ENCODE measurements around the gene SENP3.

SENP3 gene

DNA sequence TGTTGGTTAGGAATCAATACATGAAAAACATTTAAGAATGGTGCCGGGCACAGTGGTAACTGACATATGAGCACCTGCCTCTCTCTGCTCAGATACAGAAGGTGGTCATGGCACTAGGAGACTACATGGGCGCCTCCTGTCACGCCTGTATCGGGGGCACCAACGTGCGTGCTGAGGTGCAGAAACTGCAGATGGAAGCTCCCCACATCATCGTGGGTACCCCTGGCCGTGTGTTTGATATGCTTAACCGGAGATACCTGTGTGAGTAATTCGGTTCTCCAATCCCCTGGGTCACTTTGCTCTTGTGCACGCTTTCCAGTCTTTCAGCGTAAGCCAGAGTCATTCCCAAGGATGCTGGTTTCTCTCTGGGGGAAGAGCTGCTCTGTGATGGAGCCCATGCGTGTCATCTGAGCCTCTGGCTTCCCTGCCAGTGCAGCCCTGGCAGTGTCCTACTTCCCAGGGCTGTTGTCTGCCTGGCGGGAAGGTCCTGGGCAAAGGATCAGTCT, 14.8 kb downstream of the SENP3 start:
- no peak for DNase-seq (ENCODE audit: low read depth)
- TF ChIP-seq, protein P1, sequence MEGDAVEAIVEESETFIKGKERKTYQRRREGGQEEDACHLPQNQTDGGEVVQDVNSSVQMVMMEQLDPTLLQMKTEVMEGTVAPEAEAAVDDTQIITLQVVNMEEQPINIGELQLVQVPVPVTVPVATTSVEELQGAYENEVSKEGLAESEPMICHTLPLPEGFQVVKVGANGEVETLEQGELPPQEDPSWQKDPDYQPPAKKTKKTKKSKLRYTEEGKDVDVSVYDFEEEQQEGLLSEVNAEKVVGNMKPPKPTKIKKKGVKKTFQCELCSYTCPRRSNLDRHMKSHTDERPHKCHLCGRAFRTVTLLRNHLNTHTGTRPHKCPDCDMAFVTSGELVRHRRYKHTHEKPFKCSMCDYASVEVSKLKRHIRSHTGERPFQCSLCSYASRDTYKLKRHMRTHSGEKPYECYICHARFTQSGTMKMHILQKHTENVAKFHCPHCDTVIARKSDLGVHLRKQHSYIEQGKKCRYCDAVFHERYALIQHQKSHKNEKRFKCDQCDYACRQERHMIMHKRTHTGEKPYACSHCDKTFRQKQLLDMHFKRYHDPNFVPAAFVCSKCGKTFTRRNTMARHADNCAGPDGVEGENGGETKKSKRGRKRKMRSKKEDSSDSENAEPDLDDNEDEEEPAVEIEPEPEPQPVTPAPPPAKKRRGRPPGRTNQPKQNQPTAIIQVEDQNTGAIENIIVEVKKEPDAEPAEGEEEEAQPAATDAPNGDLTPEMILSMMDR (conservative IDR thresholded peaks at IDR 0.05; ENCODE audit: low read depth, low read length) = no peak
- H3K4me3 ChIP-seq (ENCODE audit: low read depth, low read length) = no peak overlapping the region

DNA sequence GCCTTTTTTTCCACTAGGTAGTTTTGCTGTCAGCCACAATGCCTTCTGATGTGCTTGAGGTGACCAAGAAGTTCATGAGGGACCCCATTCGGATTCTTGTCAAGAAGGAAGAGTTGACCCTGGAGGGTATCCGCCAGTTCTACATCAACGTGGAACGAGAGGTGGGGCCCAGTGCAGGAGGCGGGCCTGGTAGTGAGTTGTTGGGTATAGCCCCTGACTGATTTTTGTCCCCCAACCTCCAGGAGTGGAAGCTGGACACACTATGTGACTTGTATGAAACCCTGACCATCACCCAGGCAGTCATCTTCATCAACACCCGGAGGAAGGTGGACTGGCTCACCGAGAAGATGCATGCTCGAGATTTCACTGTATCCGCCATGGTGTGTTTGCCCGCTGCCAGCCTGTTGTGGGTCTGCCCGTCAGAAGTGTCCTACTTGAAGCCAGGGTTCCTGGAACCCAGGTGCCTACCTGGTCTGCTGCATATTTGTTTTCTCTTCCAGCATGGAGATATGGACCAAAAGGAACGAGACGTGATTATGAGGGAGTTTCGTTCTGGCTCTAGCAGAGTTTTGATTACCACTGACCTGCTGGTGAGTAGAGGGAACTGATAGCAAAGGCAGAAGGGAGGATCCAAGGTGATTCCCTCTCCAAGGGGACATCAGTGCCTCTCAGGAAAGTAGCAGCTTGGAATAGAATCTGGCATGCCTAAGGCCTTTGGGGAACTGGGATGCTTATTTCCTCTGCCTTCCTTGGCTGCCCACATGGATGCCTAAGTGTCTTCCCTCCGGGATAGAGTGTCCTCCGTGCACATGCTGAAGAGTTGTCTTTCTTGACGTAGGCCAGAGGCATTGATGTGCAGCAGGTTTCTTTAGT, 15.8 kb downstream of the SENP3 start:
- TF ChIP-seq, protein P1 (conservative IDR thresholded peaks at IDR 0.05; ENCODE audit: low read depth, low read length) = no peak
- no peak overlapping the region for H3K4me3 ChIP-seq (ENCODE audit: low read depth, low read length)
- DNase-seq (ENCODE audit: low read depth) = no peak

DNA sequence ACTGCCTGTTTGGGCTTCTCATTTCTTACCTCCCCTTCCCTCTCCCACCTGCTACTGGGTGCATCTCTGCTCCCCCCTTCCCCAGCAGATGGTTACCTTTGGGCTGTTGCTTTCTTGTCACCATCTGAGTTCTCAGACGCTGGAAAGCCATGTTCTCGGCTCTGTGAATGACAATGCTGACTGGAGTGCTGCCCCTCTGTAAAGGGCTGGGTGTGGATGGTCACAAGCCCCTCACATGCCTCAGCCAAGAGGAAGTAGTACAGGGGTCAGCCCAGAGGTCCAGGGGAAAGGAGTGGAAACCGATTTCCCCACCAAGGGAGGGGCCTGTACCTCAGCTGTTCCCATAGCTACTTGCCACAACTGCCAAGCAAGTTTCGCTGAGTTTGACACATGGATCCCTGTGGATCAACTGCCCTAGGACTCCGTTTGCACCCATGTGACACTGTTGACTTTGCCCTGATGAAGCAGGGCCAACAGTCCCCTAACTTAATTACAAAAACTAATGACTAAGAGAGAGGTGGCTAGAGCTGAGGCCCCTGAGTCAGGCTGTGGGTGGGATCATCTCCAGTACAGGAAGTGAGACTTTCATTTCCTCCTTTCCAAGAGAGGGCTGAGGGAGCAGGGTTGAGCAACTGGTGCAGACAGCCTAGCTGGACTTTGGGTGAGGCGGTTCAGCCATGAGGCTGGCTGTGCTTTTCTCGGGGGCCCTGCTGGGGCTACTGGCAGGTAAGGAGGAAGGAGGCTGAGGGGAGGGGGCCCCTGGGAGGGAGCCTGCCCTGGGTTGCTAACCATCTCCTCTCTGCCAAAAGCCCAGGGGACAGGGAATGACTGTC, 17.5 kb downstream of the SENP3 start, which contains the start of gene CD68:
TSS of gene CD68 (plus strand) at position 638 of the 833 bp plus-strand sequence. CDS start at position 678, 40 bp downstream.
- H3K4me3 ChIP-seq (ENCODE audit: low read depth, low read length) = peak within 1 kb of the TSS; percentile 4
- TF ChIP-seq, protein P1 (conservative IDR thresholded peaks at IDR 0.05; ENCODE audit: low read depth, low read length) = no peak
- DNase-seq (ENCODE audit: low read depth) = peak; percentile 91

DNA sequence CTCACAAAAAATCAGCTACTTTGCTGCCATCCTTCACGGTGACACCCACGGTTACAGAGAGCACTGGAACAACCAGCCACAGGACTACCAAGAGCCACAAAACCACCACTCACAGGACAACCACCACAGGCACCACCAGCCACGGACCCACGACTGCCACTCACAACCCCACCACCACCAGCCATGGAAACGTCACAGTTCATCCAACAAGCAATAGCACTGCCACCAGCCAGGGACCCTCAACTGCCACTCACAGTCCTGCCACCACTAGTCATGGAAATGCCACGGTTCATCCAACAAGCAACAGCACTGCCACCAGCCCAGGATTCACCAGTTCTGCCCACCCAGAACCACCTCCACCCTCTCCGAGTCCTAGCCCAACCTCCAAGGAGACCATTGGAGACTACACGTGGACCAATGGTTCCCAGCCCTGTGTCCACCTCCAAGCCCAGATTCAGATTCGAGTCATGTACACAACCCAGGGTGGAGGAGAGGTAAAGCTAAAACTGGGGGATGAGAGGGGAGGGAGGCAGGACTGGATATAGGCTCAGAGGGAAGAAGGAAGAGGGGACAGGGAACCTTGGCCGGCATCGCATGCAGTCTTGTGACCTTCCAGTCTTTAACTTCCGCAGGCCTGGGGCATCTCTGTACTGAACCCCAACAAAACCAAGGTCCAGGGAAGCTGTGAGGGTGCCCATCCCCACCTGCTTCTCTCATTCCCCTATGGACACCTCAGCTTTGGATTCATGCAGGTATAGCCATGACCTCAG, 18.3 kb downstream of the SENP3 start:
- H3K4me3 ChIP-seq (ENCODE audit: low read depth, low read length) = peak overlapping the region; percentile 4
- TF ChIP-seq, protein P1 (conservative IDR thresholded peaks at IDR 0.05; ENCODE audit: low read depth, low read length) = no peak
- no peak for DNase-seq (ENCODE audit: low read depth)

DNA sequence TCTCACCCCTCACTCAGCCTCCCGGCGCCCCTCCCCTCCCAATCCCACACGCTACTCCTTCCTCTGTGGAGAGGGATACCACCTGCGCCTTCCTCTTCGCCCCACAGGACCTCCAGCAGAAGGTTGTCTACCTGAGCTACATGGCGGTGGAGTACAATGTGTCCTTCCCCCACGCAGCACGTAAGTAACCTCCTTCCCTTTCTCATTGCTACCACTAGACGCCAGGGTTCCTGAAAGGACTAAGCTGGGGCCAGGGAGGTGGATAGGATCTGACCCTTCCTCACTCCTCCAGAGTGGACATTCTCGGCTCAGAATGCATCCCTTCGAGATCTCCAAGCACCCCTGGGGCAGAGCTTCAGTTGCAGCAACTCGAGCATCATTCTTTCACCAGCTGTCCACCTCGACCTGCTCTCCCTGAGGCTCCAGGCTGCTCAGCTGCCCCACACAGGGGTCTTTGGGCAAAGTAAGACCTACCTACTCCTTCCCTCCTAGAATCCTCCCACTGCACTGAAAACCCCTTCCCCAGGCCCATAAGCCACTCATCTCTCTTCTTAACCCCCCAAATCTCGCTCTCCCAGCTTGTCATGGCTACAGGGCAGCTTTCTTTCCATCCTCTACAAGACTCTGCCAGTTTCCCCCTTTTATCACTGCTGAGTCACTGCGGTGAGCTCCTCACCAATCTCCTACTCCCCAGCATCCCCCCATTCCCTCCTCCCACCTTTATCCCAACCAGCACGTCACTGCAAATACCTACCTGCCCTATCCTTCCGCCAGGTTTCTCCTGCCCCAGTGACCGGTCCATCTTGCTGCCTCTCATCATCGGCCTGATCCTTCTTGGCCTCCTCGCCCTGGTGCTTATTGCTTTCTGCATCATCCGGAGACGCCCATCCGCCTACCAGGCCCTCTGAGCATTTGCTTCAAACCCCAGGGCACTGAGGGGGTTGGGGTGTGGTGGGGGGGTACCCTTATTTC, 19.2 kb downstream of the SENP3 start:
- TF ChIP-seq, protein P1 (conservative IDR thresholded peaks at IDR 0.05; ENCODE audit: low read depth, low read length) = no peak
- DNase-seq (ENCODE audit: low read depth) = no peak
- H3K4me3 ChIP-seq (ENCODE audit: low read depth, low read length) = no peak overlapping the region
